ENCODE measurements around the gene XIRP2.

XIRP2 gene

DNA sequence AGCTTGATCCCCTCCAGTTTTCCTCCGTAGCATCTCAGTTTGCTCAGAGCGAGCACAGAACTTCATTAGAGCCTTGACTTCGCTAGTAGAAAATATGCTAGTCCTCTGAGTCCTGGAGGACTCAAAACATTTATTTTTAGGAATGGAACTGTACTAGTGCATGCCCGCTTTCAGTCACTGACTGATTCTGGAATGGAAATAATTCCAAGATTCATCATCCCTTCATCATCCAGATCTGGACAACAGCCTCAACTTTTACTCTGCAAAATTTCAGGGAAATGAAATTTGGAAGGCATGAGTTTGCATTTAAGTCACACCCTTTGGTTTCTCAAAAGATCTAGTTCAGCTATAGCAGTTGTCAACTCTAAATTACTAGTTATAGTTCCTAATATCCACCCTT, 304.6 kb downstream of the XIRP2 start:
- no peak for DNase-seq (ENCODE audit: low read depth)
- H3K4me3 ChIP-seq (ENCODE audit: low read depth, low read length): no peak overlapping the region
- TF ChIP-seq, protein P1, sequence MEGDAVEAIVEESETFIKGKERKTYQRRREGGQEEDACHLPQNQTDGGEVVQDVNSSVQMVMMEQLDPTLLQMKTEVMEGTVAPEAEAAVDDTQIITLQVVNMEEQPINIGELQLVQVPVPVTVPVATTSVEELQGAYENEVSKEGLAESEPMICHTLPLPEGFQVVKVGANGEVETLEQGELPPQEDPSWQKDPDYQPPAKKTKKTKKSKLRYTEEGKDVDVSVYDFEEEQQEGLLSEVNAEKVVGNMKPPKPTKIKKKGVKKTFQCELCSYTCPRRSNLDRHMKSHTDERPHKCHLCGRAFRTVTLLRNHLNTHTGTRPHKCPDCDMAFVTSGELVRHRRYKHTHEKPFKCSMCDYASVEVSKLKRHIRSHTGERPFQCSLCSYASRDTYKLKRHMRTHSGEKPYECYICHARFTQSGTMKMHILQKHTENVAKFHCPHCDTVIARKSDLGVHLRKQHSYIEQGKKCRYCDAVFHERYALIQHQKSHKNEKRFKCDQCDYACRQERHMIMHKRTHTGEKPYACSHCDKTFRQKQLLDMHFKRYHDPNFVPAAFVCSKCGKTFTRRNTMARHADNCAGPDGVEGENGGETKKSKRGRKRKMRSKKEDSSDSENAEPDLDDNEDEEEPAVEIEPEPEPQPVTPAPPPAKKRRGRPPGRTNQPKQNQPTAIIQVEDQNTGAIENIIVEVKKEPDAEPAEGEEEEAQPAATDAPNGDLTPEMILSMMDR (IDR thresholded peaks at IDR 0.05; ENCODE audit: control insufficient read depth, extremely low read depth, insufficient read depth): no peak

DNA sequence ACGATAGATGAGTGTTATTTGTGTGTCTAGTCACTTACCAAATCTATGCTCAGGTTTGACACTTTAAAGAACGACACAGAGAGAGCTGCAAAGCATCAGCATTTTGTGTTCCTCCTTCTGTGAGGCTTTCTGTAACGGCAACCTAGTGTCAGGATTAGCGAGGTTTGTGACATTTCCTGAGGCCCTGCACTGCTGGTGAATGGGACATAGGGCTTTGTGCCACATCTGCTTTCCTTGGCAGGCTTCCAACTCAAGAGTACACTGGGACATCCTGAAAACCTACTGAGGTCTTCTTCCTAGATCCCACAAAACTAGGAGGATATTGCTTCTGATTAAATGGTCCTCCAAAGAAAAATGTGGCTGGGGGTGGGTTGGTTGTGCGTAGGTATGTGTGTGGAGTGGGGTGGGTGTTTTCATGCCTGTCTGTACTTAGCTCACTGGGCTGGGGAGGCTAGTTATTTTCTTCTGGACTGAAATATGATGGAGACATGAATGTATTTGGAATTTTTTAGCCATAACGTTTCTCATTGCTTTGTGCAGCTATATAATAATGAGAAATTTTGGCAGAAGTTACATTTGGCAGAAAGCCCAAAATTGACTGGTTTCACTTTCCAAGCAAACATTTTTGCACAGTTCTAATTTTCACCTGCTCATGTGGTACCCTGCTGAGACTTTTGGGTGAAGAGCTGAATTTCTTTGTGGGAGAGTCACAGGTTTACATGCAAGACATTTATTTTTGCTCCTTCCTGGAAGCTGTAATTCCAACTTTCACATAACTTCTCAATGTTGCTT, 308.4 kb downstream of the XIRP2 start:
- no peak overlapping the region for H3K4me3 ChIP-seq (ENCODE audit: low read depth, low read length)
- DNase-seq (ENCODE audit: low read depth): no peak
- TF ChIP-seq, protein P1 (IDR thresholded peaks at IDR 0.05; ENCODE audit: control insufficient read depth, extremely low read depth, insufficient read depth): no peak

DNA sequence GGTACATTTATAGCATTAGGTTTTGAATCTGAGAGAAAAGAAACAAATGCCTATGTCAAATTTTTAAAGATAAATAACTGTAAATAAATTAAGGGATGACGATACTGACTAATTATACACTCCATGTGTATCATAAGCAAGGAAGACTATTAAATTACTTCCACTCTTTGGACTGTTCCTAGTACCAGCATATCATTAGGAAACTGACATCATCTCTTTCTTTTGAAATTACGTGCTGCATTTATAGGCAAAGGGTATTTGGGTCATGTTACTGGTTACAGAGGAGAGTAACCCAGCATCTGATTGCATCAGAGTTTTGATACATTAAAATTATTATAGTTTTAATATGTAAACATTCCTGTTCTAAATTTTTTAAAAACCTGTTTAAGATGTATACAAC, 309.7 kb downstream of the XIRP2 start:
- TF ChIP-seq, protein P1 (IDR thresholded peaks at IDR 0.05; ENCODE audit: control insufficient read depth, extremely low read depth, insufficient read depth): no peak
- no peak for DNase-seq (ENCODE audit: low read depth)
- no peak overlapping the region for H3K4me3 ChIP-seq (ENCODE audit: low read depth, low read length)

DNA sequence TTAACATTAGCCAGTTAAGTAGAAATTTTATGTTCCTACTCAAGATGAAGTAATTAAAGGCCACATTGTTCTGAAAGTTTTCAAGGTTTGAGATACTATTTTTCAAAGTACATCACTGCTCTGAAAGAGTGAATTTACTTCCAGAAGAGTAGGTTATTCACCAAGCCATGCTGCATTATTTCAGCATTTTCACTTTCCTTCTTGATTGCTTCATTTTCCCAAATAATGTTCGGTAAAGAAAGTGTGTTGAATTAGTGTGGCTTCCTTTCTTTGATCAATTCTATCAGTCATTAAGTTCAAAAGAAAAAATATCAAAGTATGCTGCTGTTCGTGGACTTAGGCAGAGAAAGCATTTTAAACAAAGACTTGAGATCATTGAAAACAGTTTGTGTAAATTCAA, 310.3 kb downstream of the XIRP2 start:
- DNase-seq (ENCODE audit: low read depth): no peak
- no peak overlapping the region for H3K4me3 ChIP-seq (ENCODE audit: low read depth, low read length)
- TF ChIP-seq, protein P1 (IDR thresholded peaks at IDR 0.05; ENCODE audit: control insufficient read depth, extremely low read depth, insufficient read depth): no peak

DNA sequence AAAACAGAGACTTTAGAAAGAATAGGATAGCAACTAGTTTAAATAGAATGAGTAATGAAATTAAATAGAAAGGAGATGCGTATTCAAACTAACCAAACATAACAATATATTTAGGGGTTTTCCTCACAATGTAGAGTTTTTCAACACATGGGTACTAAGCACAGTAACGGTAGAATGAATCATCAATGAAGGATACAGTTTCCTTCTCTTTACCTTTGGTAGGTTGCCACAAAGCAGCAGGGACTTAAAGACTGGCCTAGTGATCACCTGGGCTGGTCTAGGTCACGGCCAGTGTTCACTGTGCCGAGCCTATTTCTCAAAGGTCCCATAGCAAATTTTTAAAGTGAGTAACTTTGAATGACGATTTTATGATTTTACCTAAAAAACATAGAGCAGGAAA, 311.7 kb downstream of the XIRP2 start:
- TF ChIP-seq, protein P1 (IDR thresholded peaks at IDR 0.05; ENCODE audit: control insufficient read depth, extremely low read depth, insufficient read depth): no peak
- H3K4me3 ChIP-seq (ENCODE audit: low read depth, low read length): no peak overlapping the region
- no peak for DNase-seq (ENCODE audit: low read depth)

DNA sequence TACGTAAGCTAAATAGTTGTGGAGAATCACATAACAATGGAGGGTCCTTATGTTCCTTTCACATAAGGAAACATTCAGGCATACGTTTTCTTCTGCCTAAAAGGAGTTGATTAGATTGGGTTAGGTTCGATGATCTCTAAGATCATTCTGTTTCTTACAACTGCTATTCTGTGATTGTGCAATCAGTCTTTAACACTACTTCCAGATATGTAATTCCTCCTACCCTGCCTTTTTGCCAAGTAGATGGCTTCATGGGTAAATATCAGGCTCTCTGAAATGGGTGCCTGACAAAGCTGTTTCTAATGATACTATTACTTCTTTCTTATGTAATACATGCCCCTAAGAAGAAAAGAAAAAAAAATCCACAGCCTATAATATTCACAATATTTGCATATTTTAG, 321.5 kb downstream of the XIRP2 start:
- H3K4me3 ChIP-seq (ENCODE audit: low read depth, low read length): no peak overlapping the region
- no peak for DNase-seq (ENCODE audit: low read depth)
- TF ChIP-seq, protein P1 (IDR thresholded peaks at IDR 0.05; ENCODE audit: control insufficient read depth, extremely low read depth, insufficient read depth): no peak

All from LNCaP clone FGC (cell line).